ENCODE measurements around the gene IQCK.
"Not testable (repeated sequence)": the region's sequence is repeated elsewhere in the genome, so short reads cannot be mapped to it uniquely, and the experiment has no call there.

Gene IQCK

DNA sequence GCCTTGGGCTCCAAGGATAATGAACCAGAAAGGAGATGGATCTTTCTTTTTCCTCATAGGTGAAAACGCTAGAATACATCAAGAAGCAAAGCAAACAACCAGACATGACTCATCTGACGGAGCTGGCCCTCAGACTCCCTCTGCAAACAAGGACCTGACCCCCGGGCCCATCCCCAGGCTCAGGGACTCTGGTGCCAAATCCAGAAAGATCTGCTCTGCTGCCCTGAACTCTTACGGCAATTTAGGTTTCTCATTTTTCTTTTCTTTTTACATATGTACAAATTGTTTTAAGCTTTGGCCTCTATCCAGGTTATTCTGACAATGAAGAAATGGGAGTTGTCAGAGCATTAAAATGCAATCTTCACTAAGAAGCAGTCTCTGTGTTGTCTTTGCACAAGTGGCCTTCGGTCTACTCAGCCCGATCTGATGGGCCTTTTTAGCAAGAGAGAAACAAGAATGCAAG is 17.7 kb upstream of the IQCK start:
- peak; percentile 78 for DNase-seq

DNA sequence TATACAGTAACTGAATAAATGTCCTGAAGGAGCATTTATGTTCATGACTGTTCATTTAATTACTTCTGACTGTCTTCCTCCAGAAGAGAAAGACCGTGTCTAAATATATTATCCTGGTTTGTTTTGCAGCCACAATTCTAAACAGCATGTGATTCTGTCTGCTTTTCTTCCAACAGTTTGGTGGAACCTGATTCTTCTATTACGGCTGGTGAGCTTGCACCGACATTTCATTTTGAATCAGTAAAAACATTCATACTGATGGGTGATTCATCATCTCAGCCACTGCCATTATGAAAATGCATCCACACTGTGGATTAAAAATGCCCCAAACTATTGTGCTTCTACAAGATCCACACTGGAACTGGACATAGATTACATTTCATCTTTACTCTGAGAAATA is 17.0 kb upstream of the IQCK start:
- no peak for DNase-seq

DNA sequence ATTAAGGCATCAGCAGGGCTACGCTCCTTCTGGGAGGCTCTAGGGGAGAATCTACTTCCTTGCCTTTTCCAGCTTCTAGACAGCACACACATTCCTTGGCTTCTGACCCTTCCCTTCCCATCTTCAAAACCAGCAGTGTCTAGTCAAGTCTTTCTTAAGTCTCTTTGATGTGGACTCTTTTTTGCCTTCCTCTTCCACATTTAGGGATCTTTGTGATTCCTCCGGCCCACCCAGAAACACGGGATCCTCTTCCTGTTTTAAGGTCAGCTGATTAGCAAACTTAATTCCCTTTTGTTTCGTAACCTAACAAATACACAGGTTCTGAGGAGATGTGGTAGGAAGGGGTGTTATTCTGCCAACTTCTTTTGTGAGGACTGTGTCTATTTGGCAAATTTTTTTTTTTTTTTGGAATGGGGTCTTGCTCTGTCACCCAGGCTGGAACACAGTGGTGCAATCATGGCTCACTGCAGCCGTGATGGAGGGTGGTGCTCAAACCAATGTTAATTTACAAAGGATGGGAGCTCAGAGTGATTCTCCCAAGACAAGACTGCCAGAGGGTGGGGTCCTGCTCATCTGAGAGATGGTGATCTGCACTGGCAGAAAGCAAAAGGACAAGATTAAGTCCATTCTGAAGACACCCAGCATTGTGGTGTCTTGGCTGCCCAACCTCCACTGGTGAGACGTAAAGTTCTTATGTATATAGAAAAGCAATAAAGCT is 14.7 kb upstream of the IQCK start:
- no peak for DNase-seq

DNA sequence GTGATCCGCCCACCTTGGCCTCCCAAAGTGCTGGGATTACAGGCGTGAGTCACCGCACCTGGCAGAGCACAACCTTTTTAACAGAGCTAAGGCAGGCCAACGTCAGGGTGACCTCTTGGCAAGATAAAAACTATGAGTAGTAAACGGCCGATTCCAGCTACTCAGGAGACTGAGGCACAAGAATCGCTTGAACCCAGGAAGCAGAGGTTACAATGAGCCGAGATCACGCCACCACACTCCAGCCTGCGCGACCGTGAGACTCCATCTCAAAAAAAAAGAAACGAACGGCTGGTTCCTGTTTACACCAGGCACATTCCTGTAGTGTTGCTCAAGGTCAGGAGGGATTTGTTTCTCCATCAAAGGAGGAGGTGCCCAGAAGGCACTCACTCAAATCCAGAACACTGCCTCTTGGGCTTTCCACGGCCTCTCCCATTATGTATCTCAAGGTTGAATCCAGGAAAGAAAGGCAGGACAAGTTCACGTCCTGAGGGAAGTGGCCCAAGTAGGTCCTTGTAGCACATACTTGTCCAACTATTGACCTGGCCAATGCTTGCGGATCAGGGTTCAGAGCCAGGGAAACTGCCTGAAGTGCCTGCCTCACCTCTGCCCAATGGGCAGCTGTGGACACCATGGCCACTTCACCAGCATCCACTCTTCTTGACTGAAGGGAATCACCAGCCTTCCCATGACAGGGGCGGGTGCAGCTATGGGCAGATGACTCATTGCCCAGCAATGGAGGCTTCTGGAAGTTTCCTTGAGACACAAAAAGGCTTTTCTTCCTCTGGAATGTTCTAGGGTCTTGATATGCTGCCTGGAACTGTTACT is 13.5 kb upstream of the IQCK start:
- no peak for DNase-seq

DNA sequence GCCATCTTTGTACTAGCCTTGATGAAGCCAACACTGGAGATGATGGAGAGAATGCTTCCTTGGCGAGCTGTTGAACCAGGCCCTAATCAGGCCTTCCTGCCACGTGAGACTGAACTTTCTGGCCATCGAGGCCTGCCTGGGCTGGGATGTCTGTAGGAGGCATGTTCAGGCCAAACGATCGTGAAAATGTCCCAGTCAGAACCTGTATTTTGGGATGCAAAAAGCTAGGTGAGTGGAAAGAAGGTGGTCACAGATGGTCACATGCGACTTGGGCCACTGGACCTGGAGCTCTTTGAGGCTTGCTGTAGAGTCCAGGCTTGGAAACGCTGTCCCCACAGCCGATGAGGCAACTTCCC is 12.9 kb upstream of the IQCK start:
- DNase-seq = no peak

DNA sequence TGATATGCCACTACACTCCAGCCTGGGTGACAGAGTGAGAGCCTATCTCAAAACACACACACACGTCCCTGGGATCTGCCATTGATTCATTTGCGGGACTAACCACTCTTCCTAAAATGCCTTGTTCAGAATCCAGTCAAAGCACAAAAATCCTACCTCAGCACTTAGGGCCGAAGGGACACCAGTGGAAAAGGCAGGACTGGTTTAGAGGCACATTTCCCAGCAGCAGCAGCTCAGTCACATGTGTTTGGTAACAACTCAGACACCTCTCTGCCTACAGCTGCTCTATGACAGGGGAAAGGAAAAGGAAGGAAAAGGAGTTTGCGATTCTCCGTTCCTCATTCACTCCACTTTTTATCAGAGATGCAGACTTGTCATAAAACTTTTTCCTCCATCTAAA is 12.2 kb upstream of the IQCK start:
- no peak for DNase-seq

DNA sequence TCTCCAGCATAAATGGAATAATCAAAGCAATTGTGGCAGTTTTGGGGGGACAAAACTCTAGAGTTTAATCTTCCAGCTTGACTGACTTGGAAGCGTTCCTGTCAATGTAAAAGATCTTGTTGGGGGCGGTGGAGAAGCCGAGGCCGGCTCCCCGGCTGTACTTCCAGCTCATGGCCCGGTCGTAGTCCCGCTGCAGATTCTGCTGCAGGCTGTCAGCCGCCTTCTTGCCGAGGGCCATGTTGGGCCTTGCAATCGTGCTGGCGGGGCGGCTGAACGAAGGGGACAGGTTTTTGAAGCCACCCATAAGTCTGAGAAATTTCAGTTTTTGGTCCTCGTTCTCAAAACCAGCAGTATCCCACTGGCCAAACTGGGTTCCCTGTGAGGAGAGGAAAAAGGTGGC is 11.2 kb upstream of the IQCK start:
- DNase-seq = no peak

DNA sequence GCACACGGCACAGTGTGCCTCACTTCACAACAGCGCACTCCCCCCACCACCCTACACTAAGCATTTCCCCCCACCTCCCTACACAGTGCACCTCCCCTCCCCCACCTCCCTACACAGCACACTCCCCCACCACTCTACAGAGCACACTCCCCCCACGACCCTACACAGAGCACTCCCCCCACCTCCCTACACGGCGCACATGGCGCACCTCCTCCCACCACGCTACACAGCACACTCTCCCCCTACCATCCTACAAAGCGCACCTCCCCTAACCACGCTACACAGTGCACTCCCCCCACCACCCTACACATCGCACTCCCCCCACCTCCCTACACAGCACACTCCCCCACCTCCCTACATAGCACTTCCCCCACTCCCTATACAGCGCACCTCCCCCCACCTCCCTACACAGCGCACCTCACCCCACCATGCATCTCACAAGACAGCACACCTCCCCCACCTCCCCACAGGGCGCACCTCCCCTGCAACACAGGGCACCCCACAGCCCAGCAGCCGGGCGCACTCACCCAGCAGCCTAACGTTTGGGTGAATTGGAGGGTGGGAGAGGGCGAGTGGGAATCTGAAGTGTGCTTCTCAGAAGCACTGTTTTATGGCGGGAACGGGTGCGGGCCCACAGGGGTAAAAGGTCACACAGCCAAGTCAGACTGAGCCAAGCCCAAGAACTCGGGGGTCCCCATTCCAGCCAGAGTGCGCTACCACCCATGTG is 10.3 kb upstream of the IQCK start:
- DNase-seq = no peak

DNA sequence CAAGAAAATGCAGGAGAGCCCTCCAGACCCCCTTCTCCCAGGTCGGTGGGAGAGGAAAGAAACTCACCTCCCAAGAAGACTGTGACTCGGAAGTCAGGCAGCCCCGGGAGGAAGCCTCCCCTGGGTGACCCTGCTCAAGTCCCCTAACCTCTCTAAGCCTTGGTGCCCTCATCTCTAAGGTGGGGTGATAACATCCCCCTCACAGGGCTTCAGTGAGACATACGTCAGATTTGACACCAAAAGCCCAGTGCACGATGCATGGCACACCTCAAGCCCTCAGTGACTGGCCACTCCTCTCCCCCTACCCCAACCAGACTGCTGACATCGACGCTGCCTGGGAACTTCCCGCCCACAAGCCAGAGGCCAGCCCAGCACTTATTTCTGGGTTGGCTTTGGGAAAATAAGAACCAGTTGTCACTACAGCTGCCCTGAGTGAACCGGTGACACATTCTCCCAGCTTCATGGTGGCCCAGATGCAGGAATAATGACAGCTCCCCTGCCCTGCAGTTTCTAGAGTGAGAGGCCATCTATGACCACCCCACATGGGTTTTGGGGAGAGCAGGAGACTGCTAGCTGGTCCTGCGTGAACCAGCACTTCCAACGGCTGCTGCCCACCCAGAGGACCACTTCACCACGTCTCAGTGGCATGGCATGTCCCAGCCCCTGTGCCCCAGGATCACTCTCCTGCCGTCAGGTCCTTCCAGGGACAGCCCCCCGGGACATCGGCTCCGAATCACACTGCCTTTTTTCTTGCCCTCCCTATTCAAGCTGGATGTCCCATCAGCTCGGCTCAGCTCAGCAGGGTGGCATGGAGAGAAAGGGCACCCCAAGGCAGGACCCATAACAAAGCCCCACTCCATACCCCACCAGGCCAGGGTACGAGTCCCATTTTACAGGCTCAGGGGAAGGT is 9.5 kb upstream of the IQCK start:
- no peak for DNase-seq

DNA sequence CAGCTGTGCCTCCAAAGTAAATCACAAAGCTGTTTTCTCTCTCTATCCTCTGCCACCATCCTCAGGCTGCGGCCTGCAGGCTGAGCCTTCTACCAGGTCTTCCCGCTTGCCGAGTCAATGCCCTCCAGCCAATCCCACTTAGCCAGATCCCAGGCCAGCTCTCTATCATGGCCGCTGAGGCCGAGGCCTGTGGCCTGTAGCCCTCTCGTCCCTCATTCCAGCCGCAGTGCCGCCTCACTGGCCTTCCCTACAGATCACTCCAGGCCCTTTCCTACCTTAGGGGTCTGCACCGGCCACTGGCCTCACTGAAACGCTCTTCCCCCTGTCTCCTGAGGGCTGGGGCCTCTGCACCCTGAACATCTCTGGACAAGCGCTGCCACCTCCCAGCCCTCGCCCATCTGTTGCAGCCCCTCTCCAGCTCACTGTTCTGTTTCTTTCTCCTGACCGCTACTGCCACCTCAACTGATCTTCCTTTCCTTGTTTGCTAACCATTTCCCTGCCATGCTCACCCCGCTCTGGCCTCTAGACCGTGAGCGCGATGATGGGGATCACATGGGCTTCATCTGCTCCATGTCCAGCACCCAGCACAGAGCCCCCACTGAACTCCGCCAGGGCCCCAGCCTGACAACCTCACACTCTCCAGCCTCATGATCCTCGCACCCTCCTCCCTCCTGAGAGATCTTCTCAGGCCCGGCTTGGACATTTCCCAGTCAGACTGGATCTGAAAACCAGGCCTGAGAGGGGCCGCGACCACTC is 8.5 kb upstream of the IQCK start:
- DNase-seq = no peak

DNA sequence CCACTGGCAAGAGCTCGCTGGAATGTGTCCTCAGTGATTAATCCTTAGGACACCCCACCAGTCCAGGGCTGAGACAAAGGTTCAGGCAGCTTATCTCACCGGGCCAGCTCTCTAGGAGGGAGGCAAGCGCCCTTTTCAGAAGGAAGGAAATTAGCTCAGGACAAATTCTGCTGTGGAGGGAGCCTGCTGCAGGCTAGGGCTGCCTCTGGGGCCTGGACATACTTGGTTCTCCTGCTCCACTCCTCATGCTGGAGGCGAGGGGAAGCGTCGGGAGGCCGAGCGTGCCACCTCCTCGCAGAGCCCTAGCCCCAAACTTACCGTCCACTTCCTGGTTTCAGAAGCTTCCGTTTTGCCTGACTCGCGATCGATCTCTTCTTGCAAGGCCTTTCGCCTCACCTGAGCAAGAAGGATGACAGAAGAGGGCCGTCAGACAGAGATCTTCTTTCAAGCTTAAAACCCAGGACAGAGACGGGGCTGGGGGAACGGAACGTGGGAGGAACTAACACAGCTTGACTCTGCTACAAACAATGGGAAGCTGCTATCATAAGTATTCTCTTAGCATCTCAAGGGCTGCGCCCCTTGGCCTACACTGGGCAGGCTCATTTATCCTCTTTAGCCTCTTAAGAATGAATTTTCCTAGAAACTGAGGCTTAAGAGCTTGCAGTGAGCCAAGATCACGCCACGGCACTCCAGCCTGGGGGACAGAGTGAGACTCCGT is 7.7 kb upstream of the IQCK start:
- no peak for DNase-seq

DNA sequence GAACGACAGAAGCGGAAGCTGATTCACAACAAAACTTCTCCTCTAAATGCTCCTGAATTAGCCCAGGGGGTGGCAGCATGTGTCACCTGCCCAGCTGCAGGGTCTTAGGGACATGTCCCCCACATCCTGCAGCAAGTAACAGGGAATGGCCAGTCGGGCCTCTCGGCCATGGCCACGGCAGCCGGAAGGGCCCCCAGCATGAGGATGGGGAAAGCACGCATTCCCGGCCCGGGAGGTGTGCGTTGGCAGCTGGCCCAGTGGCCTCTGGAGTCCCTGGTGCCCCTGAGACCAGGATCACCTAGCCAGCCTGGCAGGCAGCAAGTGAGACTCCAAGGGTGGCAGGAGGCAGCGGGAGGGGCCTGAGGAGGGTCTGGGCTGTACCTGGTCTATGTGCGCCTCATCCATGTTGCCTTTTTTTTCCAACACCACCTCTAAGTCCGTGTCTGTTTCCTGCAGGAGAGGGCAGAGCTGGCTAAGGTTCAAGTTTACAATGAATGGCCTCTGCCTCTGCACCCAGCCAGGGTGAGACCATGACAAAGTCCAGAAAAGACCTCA is 7.0 kb upstream of the IQCK start:
- DNase-seq = no peak

DNA sequence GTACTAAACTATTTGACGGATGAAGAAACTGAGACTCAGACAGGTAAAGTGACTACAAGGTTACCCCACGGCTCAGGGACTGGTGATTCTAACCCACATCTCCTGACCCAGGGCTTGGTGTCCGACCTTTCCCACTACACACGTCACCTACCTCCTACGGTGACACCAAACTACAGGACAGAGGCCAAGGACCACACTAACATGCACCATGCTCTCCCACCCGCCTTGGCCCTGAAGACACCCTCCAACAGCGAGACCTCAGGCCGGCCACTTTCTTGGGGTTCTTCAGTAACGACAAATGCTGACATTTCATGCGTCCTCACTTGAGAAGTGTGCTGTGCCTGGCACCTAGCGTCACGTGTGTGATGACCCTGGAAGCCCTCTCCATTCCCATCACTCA is 6.4 kb upstream of the IQCK start:
- no peak for DNase-seq

DNA sequence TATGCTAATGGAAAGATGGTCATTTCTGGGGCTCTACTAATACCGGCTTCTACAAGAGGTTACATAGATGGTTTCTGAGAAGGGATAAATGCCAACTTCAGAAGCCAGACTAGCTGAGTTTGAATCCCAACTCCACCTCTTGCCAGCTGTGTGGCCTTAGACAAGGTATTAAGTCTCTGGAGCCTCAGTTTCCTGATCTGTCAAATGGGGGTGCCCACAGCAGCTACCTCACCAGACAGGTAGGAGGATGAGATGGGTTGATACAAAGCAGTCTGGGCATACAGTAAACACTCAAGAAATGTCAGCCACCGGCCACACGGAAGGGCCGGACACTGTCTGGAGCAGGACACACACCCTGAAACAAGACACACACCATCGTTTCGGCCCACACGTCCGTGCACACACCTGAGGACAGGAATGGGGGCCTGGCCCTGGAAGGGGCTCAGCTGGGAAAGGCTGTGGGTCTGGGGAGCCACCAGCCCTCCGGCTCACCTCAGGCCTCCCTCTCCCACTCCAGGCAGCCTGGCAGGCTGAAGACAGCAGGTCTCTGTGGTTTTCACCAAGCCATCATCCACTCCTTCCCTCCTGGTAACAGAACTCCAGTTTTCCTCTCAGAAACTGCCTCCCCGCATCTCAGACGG is 5.5 kb upstream of the IQCK start:
- no peak for DNase-seq

DNA sequence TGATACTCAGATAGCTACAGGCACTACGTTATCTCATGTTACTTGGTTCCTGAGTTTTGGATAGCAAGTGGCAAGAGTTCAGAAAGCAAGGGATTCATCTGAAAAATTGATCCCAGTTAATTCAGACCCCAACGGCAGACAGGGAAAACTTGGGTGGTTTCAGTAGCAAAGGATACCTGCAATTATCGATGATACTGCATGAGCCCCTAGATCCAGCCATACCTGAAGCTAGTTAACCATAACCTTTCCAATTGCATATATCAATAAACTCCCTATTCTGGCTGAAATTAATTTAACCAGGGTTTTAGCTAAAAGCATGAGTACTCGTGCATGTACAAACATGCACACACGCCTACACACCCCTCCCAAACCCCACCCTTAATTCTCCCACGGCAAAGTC is 4.4 kb upstream of the IQCK start:
- no peak for DNase-seq

DNA sequence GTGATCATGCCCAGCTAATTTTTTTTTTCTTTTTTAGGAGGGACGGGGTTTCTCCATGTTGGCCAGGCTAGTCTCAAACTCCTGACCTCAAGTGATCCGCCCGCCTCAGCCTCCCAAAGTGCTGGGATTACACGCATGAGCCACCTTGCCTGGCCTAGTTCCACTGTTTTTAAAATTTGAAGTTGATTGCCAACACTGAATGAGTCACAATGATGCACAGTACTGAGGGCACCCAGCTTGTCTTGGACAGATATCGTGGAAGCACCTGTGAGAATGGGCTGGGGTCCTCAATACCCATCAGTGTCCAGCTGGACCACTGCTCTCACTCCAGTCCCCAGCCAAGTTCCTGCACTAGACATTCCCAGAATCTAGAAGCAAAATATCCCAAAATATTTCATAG is 2.5 kb upstream of the IQCK start:
- DNase-seq = no peak

DNA sequence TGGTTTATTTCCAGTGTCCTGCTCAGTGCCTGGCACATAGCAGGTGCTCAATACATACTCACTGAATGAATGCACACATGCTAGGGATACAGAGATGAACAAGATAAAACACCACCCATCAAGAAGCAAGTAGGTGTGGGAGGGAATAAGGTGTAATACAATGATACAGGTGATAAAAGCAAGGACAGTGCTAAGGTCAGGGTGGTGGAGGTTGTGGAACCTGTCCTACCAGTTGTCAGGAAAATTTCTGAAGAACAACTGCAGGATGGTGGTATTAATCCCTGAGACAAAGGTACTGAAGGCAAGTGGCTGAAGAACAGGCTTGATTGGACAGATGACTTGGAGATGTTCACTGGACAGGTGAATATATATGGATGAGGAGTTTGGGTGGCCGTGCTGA is 1.9 kb upstream of the IQCK start:
- DNase-seq = peak; percentile 4

DNA sequence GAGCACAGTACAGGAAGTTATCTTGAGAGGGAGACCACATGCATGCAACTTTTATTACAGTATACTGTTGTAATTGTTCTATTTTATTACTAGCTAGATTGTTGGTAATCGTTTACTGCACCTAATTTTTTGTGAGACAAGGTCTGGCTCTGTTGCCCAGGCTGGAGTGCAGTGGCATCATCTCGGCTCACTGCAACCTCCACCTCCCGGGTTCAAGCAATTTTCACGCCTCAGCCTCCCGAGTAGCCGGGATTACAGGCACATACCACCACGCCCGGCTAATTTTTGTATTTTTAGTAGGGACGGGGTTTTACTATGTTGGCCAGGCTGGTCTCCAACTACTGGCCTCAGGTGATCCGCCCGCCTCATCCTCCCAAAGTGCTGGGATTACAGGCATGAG is 1.3 kb upstream of the IQCK start:
- not testable (repeated sequence) for DNase-seq

DNA sequence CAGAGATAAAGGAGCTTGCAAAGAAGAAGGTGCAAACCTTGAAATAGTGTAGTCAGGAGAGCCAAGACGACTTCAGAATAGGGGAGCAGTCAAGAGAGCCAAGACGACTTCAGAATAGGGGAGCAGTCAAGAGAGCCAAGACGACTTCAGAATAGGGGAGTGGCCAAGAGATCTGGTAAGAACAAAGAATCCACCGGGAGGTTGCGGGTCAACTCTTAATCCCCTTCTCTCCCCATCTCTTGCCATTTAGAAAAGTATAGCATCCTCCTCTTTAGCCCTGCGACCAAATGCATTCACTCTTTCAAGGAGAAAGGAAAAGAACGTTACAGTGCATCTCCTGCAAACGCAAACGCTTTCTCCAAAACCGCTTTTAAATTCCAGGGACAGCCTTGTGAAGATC is 757 bp upstream of the IQCK start:
- no peak for DNase-seq

DNA sequence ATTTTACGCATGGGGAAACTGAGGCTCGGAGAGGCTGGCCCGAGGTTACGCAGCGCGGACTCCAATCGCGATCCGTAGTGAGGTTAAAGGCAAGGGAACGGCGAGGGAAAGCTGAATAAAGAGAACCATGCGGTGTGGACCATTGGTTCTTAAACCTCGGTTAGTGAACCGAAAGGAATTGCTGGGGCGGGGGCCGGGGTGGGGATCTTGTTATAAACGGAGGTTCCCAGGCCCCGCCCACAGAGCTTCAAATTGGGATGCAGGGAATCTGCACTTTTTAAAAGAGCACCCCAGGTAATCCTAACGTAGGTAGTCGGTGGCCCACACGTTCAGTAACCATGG is 524 bp downstream of the IQCK start:
- peak; percentile 6 for DNase-seq

Measured in NCI-H2029 (cell line).